ENCODE measurements around the gene JAK1.
A peak's percentile ranks its signal among the peaks of the same experiment; 100 is the strongest.
"Not testable (repeated sequence)": the region's sequence is repeated elsewhere in the genome, so short reads cannot be mapped to it uniquely, and the experiment has no call there.

JAK1 gene

GRCh38 chr1:65002508-65003315 lies 36.4 kb upstream of the JAK1 start:
- TF ChIP-seq CTCF (conservative IDR thresholded peaks at IDR 0.05; ENCODE audit: low read depth, low read length) = no peak
- peak overlapping the region; percentile 56 for H3K4me3 ChIP-seq (ENCODE audit: low read length)
- DNase-seq (ENCODE audit: low read depth) = peak; percentile 60

DNA sequence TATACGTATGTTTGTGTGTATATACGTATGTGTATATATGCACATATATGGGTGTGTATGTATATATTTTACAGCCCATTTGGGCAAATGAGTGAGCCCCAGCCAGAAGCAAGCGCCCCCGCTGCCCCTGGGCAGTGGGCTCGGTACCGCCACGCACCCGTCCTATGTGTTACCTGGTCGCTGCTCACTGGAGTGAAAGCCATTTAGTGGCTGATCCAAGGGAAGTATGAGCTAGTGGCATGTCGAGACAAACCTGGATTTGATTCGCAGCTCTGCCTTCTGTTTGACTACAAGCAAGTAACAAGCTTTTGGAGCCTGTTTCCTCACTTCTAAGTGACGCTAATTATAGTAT lies 35.8 kb upstream of the JAK1 start:
- TF ChIP-seq CTCF (conservative IDR thresholded peaks at IDR 0.05; ENCODE audit: low read depth, low read length) = no peak
- peak overlapping the region; percentile 56 for H3K4me3 ChIP-seq (ENCODE audit: low read length)
- no peak for DNase-seq (ENCODE audit: low read depth)

DNA sequence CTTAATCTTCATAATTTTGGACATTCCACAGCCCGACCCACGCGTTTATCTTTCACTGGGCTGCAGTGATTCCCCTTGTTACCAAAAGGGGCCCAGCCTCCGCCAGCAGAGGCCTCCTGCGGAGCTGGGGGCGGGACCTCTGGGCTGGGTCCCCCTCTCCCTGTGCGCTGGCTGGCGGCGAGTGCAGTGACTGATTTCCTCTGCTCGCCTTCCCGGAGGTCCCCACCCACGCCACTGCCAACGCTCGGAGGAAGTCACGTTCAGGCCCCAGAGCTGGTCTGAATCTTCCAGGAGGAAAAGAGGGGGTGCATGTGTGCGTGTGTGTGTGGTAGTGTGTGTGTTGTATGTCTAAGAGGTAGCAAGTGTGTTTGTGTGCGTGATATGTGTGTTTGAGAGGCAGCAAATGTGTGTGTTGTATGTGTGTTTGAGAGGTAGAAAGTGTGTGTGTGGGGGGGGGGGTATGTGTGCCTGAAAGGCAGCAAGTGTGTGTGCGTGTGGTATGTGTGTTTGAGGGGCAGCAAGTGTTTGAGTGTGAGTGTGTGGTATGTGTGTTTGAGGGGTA lies 35.0 kb upstream of the JAK1 start:
- no peak for DNase-seq (ENCODE audit: low read depth)
- TF ChIP-seq CTCF (conservative IDR thresholded peaks at IDR 0.05; ENCODE audit: low read depth, low read length) = no peak
- H3K4me3 ChIP-seq (ENCODE audit: low read length) = no peak overlapping the region

DNA sequence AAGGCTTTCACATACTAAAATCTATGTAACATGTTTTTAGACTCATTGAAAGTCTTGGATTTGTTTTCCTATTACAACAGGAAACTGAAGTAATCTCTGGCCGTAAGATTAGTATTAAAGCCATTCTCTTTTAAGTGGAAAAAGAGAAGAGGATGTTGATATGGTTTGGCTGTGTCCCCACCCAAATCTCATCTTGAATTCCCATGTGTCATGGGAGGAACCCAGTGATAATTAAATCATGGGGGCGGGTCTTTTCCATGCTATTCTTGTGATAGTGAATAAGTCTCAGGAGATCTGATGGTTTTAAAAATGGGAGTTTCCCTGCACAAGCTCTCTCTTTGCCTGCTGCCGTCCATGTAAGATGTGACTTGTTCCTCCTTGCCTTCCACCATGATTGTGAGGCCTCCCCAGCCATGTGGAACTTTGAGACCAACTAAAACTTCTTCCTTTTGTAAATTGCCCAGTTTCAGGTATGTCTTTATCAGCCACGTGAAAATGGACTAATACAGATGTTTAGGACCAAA lies 32.1 kb upstream of the JAK1 start:
- not testable (repeated sequence) for DNase-seq (ENCODE audit: low read depth); H3K4me3 ChIP-seq (ENCODE audit: low read length)

DNA sequence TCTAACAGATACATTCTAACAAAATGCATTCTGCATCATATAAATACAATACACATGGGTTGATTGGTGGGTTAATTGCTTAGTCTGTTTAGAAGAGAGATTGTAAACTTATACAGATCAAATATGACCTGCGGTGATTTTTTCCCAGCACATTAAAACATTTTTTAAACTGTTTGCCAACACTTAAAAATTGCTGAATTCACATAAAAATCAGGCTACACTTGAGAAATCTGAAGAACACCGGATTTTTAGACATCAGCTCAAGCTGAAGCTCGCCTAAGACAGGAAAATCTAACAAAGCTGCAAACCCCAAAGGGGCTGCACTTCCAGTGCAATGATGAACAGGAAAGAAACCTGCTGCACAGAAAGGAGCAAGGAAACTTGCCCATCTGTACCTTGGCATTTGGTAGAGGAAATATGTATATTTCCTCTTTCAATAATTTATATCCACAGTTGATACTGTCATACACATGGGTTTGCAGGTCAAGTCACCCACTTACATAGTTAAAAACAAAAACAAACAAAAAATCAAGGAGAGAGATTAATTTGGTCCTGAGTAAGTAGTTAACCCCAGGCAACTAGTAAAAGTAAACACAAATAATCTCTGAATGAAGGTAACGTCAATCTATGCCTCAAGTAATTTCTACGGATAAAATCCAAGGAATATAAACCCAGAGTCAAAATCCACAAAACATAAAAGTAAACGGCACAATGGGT lies 30.4 kb upstream of the JAK1 start:
- DNase-seq (ENCODE audit: low read depth) = no peak
- no peak for TF ChIP-seq CTCF (conservative IDR thresholded peaks at IDR 0.05; ENCODE audit: low read depth, low read length)
- no peak overlapping the region for H3K4me3 ChIP-seq (ENCODE audit: low read length)

GRCh38 chr1:64995316-64995715 lies 29.0 kb upstream of the JAK1 start:
- TF ChIP-seq CTCF (conservative IDR thresholded peaks at IDR 0.05; ENCODE audit: low read depth, low read length) = no peak
- DNase-seq (ENCODE audit: low read depth) = no peak
- no peak overlapping the region for H3K4me3 ChIP-seq (ENCODE audit: low read length)

Data from retinal pigment epithelial cell (primary cell).